COR-L47 (cell line): ENCODE measurements around the gene PCDHGA9.
"Not testable (repeated sequence)": the region's sequence is repeated elsewhere in the genome, so short reads cannot be mapped to it uniquely, and the experiment has no call there.

Experiments used
- DNase-seq: peaks from one replicate; lab custom pipeline; 2025; lab: John Stamatoyannopoulos, UW

Gene PCDHGA9

GRCh38 chr5:141414548-141415274, 12.1 kb downstream of the PCDHGA9 start:
- DNase-seq, result not testable (repeated sequence)

GRCh38 chr5:141415275-141415618, 12.7 kb downstream of the PCDHGA9 start:
- not testable (repeated sequence) for DNase-seq

GRCh38 chr5:141417494-141418172, 15.1 kb downstream of the PCDHGA9 start, which contains the start of gene PCDHGB7:
PCDHGB7 (plus strand) TSS chr5:141417677; CDS start chr5:141417860, 183 bp downstream.
- not testable (repeated sequence) for DNase-seq

- DNase-seq, result no peak
Measured at GRCh38 chr5:141419074-141419880, 16.7 kb downstream of the PCDHGA9 start.

- DNase-seq, result no peak
Measured at GRCh38 chr5:141420855-141421488, 18.4 kb downstream of the PCDHGA9 start, which contains the start of gene PCDHGA11. PCDHGA11 (plus strand) TSS chr5:141421051; CDS start chr5:141421228, 177 bp downstream.

- DNase-seq, result no peak
Measured at GRCh38 chr5:141421489-141421855, 18.9 kb downstream of the PCDHGA9 start.

- no peak for DNase-seq
Measured at GRCh38 chr5:141422742-141423291, 20.2 kb downstream of the PCDHGA9 start.

GRCh38 chr5:141427783-141428426, 25.3 kb downstream of the PCDHGA9 start:
- DNase-seq, result no peak

GRCh38 chr5:141430332-141431113, 27.9 kb downstream of the PCDHGA9 start, which contains the start of gene PCDHGA12:
PCDHGA12 (plus strand) TSS chr5:141430507; CDS start chr5:141430760, 253 bp downstream.
- DNase-seq, result no peak

- DNase-seq, result no peak
Measured at GRCh38 chr5:141431286-141431685, 28.7 kb downstream of the PCDHGA9 start.

GRCh38 chr5:141432308-141432707, 29.7 kb downstream of the PCDHGA9 start:
- not testable (repeated sequence) for DNase-seq

GRCh38 chr5:141432726-141433125, 30.1 kb downstream of the PCDHGA9 start:
- DNase-seq, result not testable (repeated sequence)

- no peak for DNase-seq
Measured at GRCh38 chr5:141434006-141434405, 31.4 kb downstream of the PCDHGA9 start.

- no peak for DNase-seq
Measured at GRCh38 chr5:141437221-141437620, 34.6 kb downstream of the PCDHGA9 start.

- DNase-seq, result no peak
Measured at GRCh38 chr5:141439411-141440141, 37.0 kb downstream of the PCDHGA9 start.

GRCh38 chr5:141440341-141440740, 37.8 kb downstream of the PCDHGA9 start:
- no peak for DNase-seq

- no peak for DNase-seq
Measured at GRCh38 chr5:141441571-141442170, 39.1 kb downstream of the PCDHGA9 start.
